Measurements from ENCODE around the gene PLEKHB2.
A peak's percentile ranks its signal among the peaks of the same experiment; 100 is the strongest.
"Not testable (repeated sequence)": the region's sequence is repeated elsewhere in the genome, so short reads cannot be mapped to it uniquely, and the experiment has no call there.

Gene PLEKHB2

DNA sequence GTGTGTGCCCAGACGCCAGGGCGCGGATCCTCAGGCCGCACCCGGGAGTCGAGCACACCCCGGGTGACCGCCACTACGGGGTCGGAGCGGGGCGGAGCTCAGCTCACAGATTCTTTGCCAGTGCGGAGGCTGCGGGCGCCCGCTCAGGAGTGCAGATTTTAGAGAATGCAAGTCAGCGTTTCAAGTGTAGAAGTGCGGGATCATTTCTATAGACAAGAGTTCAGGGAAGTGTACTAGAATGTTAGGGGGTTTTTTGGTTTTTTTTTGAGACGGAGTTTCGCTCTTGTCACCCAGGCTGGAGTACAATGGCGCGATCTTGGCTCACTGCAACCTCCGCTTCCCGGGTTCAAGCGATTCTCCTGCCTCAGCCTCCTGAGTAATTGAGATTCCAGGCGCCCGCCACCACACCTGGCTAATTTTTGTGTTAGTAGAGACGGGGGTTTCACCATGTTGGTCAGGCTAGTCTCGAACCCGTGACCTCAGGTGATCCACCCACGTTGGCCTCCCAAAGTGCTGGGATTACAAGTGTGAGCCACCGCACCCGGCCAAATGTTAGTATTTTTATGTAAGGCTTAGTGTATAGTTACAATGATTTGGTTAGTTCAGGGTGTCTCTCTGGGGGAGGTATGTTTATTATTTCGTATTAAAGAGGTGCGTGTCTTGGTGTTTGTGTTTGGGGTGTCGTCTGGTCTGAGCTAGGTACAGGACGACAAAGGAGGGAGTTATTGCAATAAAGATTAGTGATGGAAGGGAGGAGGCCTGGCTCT, 11.3 kb upstream of the PLEKHB2 start:
- no peak for DNase-seq (ENCODE audit: low read depth)

DNA sequence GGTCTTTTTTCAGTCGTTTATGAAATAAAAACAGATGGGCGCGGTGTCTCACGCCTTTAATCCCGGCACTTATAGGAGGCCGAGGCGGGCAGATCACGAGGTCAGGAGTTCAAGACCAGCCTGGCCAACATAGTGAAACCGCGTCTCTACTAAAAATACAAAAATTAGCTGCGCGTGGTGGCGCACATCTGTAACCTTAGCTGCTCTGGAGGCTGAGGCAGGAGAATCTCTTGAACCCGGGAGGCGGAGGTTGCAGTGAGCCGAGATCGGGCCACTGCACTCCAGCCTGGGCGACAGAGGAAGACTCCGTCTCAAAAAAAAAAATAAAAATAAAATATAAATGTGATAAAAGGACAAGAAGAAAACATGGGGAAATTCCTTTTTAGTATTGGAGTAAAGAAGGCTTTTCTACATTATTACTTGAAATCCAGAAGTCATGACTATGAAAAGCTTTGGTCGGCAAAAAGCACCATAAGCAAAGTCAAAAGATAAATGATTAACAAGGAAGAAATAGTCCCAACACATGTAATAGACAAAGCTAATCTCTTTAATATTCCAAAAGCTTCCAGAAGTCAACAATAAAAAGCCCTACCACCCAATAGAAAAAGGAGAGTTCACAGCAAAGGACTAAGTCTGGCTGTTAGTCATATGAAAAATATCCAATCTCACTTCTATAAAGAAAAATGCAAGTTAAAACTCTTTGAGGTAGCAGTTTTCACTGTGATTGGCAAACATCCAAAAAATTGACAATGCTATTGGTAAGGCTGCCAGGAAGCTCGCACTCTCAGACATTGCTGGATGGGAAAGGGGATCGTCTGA, 10.5 kb upstream of the PLEKHB2 start:
- DNase-seq (ENCODE audit: low read depth), result no peak

DNA sequence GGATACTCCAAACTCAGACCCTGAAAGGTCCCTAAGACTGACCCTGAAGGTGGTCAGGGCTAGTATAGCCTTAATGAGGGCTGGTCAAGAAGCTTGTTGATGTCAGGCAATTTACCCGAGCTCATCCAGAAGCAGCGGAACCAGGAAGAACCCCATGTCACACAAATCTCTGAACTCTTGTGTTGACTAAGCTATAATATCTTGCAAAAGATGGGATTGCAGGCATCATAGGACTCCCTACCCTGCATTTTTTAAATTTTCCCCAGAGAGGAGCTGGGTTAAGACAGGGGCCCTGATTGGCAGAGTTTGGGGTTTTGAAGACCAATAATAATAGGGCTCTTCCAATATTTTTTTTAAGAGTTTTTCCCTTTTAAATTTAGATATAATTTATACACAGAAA, 2.0 kb upstream of the PLEKHB2 start:
- no peak for DNase-seq (ENCODE audit: low read depth)

DNA sequence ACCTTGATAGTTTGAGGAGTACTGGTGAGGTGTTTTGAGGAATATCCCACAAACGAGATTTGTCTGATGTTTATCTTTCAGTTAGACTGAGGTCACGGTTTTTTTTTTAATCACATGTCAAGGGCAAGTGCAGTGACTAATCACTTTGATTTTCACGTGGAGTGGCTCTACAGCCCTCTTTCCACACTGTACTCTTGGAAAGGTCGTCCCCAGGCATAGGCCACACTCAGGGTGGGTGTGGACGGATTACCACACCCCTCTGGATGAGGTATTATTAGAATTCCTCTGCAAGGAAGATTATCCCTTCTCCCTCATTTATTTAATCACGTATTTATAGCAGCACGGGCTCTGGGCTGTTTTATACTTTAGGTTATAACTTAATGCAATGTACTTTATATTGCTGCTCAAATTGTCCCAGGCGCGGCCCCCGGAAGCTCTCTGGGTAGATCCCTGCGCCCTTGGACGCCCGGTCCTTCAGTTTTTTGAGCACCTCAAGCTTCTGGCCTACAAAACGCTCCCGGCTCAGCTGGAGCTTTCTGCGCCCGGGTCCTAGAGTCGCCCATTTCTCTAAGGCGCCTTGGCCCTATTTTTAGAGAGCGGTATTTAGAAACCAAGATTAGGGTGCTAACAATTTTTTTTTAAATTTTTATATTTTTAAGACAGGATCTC, 515 bp upstream of the PLEKHB2 start:
- peak; percentile 29 for DNase-seq (ENCODE audit: low read depth)

DNA sequence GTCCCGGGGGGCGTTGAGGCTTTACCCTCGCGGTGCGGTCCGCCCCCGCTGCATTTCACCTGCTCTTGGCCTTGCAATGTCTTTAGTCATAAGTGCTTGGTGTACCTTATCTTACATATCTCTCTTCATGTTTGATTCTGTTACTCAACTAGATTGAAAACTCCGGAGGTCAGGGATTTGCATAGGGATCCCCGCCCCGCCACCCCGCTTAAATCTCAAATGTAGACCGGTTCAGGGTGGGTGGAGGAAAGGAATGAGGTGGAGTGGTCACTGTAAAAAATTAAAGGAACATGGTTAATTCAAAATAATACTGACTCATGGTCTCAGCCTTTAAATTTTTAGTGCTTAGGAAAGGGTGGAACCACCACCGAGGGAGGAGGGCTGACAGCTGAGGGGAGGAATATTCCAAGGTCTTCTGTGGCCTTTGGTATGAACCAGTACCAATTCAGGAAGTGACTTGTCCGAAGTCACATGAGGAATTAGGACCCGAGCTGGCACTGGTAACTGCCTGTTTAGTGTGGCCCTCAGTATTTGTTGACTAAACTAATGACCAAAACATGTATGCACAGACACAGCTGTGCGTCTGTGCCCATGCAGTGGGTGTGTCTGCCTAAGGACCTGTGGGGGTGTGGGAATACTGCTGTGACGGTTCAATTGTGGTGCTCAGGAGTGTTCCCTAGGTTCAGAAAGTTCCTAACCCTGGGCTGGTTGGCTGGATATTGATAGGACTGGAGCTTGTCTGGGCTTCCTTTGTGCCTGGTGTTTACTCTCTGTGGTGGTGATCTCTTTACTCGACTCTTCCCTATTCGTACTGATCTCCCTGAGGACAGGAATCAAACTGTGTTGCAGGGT, 1.0 kb downstream of the PLEKHB2 start:
- DNase-seq (ENCODE audit: low read depth), result peak; percentile 47

DNA sequence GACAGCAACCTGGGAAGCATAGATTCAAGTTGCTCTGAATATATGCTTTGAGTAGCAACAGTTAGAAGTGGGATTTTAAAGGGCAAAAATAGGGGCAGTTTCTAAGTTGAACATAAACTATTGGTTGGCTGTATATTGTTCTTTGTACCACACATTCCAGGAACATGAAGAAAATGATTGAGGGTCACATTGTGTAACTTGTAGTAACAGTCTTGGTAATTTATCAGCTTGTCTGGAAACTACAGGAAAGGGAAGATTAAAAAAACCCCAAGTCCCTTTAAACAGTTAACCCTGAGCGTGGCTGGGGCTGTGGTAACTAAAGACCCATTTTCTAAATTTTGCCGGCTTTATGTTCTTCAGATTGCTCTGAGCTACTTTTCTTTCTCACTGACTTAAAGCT, 7.4 kb downstream of the PLEKHB2 start:
- no peak for DNase-seq (ENCODE audit: low read depth)

DNA sequence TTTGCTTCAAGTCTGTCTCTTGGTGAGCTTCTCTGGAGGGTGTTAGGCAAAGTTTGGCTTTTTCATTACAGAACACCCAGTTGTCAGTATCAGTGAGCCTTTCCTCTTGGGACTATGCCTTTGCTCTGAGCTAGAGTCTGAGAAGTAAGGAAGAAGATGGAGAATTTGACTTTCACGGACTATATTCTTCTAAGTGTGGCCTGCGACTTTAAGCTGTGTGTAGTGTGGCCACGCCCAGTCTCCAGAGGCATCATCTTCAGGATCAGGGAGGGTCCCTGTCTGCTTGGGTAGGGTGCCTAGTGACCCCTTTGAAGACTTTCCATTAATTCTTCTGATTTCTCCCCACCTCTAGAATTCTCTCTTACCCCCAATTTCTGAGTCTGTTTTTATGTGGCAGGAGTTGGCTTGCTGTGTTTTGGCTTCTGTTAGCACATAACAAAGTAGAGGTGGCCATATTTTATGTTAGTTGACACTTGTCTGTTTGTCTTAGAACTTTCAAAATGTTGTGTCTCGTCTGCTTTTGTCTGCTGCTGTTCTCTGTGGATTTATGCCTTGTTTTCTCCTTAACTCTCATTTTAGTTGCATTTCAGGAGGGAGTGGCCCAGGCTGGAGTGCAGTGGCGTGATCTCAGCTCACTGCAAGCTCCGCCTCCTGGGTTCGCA, 8.6 kb downstream of the PLEKHB2 start:
- DNase-seq (ENCODE audit: low read depth), result no peak

DNA sequence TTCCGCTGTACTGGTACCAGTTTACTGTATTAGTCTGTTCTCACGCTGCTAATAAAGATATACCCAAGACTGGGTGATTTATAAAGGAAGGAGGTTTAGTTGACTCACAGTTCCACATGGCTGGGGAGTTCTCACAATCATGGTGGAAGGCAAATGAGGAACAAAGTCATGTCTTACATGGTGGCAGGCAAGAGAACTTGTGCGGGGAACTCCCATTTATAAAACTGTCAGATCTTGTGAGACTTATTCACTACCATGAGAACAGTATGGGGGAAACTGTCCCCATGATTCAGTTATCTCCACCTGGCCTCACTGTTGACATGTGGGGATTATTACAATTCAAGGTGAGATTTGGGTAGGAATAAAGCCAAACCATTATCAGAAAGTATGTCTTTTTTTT, 9.8 kb downstream of the PLEKHB2 start:
- not testable (repeated sequence) for DNase-seq (ENCODE audit: low read depth)

DNA sequence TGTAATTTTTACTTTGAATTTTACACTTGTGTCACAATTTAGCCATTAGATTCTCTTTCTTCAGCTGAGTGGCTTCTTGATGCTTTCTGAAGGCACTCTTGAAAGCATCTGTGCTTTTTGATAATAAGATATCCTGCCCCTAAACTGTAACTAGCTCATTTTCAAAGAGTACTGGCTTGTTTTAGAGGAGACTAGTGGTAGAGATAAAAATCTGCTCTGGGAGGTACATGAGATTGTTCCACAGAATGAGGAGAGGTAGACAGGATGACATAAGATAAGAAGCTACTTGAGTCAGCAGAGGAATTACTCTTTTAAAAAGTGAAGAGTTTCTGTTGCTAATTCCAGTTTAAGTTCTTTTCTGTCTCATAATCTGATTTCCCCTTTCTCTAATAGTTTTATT, 10.6 kb downstream of the PLEKHB2 start:
- no peak for DNase-seq (ENCODE audit: low read depth)

DNA sequence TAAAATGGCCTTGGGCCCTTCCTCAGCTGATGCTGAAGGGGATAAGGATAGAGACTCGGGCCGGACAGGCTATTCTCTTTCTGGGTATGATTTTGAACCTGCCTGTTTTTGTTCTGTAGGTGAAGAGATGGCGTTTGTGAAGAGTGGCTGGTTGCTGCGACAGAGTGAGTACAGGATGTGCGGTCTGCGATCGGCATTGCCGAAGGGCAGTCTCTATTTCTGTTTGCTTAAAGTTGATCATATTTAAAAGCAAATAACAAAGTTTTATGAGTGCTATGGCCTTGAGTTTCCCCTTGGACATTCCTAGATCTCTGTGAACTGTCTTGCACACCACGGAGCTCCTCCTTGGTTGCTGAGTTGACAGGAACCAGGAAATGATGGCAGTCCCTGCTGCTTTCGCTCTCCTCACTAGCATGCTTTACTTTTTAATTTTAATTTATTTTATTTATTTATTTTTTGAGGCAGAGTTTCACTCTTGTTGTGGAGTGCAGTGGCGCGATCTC, 15.7 kb downstream of the PLEKHB2 start:
- DNase-seq (ENCODE audit: low read depth), result no peak

DNA sequence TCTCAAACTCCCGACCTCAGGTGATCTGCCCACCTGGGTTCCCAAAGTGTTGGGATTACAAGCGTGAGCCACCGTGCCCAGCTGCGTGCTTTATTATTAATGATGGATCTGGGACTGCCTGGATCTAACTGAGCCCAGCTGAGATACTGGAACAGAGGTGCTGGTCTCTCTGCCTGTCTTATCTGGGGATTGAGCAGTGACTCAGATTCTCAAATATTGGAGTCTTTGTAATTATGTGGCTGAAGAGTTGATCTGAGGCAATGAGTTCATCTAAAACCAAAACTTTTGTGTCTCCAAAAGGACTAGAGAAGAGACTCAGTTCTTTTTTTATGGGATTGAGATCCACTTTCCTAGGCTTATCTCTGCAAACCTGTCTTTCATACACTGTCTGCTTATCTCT, 16.3 kb downstream of the PLEKHB2 start:
- DNase-seq (ENCODE audit: low read depth), result no peak

DNA sequence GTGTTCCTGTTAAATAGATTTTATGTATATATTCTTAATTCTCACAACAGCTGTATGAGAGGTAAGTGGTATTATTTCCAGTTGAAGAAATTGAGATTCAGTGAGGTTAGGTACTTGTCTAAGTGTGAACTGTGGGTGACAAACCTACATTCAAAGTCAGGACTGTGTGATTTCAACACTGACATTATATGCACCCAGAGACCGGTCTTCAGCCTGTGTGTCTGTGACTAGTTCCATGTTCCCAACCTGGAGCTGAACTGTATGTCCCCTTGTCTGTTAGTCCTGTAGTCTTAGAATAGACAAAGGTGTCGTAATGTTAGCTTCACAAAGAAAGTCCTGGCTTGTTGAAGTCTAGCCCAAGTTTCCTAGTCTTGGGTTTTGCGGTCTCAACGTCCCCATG, 17.4 kb downstream of the PLEKHB2 start:
- DNase-seq (ENCODE audit: low read depth), result no peak

DNA sequence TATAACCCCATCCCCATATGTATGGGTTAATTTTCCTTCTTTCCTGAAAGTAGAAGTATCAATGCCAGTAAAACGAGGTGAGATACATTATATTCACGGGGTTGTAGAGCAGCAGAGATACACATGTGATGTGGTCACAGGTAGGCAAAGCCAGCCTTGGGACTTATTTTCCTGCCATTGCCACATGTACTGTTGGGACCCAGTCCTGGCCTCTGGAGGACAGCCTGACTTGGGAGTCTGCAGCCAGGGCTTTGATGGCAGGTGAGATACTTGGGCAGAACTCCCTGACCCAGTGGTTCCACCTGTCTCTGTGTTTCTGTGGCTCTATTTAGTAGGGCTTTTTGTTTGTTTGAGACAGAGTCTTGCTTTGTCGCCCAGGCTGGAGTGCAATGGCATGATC, 18.1 kb downstream of the PLEKHB2 start:
- no peak for DNase-seq (ENCODE audit: low read depth)

DNA sequence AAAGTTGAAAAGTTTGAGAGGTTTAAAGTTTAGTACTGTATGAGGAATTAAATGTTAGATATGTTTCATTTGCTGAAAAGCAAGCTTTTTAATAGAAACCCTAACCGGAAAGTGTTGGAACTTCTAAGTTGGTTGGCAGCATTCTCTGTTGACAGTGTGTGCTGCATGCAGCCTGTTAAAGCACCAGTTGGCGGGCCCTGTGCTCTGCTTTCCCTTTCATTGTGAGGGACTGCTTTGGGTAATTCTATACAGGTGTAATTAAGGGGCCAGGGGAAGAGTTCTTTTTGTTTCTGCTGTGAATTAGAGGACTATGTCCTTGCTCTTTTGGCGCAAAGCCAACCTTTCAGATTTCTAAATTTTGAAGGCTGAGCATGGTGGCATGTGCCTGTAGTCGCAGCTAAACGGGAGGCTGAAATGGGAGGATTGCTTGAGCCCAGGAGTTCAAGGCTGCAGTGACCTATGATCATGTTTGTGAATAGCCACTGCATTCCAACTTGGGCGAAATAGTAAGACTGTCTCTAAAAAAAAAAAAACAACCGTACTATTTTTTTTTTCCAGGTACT, 20.1 kb downstream of the PLEKHB2 start:
- DNase-seq (ENCODE audit: low read depth), result no peak

DNA sequence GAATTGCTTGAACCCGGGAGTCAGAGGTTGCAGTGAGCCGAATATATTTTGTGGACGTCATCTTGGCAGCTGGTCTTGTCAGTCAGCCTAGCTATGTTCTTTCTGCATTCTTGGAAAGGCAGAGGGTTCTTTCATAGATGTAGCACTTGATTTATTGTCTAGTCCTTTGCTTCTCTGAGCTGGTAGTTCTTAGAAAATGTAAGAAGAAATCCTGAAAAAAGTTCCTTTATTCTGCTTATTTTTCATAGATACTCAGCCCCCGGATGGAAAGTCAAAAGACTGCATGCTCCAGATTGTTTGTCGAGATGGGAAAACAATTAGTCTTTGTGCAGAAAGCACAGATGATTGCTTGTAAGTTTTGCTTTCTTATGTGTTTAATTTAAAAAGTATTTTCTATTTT, 21.3 kb downstream of the PLEKHB2 start:
- DNase-seq (ENCODE audit: low read depth), result no peak

DNA sequence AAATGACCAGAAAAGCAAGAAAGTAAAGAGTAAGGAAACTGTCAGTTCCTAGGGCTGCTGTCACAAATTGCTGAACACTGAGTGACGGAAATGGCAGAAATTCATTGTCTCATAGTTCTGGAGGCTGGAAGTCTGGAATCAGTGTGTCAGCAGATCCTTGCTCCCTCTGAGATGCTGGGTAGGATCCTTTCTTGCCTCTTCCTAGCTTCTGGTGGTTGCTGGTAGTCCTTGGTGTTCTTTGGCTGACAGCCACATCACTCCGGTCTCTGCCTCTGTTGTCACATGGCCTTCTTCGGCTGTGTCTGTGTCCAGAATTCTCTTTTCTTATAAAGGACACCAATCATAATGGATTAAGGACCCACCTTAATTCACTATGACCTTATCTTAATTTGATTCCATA, 21.9 kb downstream of the PLEKHB2 start:
- DNase-seq (ENCODE audit: low read depth), result no peak

DNA sequence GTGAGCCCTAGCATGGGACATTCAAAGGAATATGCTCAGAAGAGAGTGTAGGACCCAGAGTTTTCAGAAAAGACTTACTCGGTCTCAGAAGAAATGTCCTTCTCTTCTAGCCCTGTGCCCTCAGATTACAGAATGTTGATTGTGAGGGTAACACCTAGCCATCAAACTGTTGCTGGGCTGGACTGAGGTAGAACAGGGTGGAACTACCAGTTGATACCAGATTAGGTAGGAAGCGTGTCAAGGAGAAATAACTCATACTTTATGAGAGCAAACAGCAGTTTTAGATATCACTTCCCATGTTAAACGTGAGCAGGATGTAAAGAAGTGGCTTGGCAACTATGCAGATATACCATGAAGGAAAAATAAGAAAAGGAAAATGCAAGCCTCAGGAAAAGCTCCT, 22.8 kb downstream of the PLEKHB2 start:
- no peak for DNase-seq (ENCODE audit: low read depth)

DNA sequence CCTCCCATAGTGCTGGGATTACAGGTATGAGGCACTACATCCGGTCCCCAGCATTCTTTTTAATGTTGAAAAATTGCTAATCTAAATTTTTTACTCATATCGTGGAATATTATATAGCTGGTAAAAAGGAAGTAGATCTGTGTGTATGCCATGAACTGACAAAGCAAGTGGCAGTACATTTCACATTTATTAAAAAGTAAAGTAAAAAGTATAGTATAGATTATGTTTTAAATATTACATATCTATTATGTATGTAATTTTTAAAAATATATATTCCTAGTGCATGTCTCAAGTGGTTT, 25.1 kb downstream of the PLEKHB2 start:
- DNase-seq (ENCODE audit: low read depth), result no peak

DNA sequence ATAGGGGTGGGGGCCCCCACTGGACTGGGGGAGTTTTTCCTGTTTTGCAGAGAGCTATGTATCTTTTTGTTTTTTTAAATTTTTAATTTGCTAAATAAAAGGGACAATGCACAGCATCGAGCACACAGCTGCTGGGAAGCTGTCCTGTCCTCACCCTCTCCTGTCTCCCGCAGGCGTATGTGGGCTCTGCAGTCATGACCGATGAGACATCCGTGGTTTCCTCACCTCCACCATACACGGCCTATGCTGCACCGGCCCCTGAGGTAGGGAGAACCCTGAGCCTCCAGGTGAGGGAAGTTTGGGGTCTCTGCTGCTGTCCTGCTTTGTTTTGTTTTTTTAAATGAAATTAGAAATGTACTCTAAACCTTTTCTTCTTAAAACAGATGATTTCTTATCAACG, 27.6 kb downstream of the PLEKHB2 start:
- DNase-seq (ENCODE audit: low read depth), result no peak

DNA sequence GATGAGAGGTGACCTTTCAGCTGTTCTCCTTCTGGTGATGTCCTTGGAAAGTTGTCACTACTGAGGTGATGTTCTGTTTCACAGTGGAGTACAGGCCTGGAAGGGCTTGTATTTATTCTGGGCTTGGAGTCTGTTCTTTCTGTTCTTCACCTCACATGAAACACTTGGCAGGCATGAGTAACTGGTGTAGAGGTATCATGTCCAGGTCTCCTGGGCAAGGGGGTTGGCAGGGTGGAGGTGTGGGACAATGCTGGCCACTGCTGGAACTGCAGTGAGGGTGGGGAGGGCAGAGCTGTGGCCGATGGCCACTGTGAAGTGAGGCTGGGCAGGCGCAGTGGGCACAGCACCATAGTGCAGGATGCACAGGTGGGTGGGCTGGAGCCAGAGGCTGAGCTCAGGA, 35.4 kb downstream of the PLEKHB2 start:
- no peak for DNase-seq (ENCODE audit: low read depth)

DNA sequence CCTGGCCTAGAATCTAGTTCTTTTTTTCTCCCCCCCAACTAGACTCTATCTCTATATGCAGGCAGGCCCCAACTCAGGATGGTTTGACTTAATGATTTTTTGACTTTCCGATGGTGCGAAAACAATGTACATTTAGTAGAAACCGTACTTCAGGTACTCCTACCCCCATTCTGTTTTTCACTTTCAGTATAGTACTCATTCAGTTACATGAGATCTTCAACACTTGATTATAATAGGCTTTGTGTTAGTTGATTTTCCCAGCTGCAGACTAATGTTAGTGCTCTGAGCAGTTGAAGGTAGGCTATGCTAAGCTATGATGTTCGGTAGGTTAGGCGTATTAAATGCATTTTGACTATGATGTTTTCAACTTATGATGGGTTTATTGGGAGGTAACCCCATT, 37.7 kb downstream of the PLEKHB2 start:
- no peak for DNase-seq (ENCODE audit: low read depth)
